NCI-H2029 treated with DMSO at 0.1 percent for 48 hours (cell line): ENCODE results near the gene SPECC1L.

Experiments
- DNase-seq: peaks from one replicate; lab custom pipeline; 2025; lab: John Stamatoyannopoulos, UW

SPECC1L gene

DNA sequence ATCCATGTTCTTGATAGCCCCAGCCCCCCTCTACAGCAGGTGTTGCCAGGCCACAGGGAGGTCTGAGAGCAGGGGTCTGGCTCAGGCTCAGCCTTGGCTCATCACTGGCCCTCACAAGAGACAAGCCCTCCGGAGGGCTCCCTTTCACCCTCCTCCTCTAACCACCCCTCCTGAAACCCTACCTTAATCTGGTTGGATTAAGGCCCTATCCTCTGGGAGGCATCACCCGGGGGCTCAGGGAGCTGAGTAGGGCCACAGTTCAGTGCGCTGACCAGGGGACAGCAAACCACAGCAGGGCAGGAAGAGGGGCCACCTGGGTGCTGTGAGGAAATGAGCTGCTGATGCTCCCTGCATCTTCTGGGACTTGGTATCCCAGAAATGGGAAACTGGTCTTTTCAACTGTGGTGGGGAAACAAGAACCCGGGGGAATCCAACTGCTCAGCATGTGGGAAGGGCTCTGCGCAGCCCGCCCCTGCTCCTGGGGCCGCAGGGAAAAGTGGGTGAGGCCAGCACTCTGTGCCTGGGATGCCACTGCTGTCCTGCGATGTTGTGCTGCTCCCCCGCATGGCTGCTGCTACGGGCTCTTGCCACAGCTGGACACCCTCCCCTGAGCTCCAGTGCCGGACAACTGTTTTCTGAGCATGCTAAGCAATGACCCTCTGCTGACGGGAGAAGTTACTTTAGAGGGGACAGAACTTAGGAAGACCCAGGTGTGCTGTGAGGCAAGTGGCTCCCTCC, 174.3 kb downstream of the SPECC1L start:
- DNase-seq = no peak

DNA sequence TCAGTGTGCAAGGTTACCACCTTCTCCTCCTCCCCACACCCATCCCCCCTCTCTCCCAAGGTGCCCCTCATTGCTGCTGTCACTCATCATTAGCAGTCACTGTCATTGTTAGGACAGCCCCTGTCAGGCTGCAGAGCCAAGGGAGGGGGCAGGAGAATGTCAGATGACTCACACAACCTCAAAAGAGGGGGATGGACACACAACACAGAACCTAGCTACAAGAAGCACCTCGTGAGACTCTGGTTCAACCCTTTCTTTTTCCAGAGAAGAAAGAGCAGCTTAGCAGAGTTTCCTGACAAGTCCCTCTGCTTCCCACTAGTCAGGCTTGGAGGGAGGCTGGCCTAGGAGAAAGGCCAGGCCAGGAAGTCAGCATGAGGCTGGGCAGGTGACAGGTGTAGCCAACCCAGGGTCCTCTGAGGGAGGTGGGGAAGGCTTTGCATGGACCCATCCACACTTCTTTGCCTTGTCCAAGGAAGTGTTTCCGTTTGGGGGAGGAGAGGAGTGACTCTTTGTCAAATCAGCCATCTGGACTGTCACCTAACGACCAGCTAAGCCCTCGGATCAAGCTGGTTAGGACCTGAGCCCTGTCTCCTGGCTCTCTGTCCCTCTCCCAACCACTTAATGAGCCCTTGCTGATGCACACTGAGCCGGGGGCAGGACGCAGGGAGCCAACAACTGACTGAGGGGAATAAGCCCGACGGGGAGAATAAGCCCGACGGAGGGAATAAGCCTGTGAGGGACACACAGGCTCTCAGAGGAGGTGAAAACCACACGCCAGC, 175.0 kb downstream of the SPECC1L start:
- no peak for DNase-seq

DNA sequence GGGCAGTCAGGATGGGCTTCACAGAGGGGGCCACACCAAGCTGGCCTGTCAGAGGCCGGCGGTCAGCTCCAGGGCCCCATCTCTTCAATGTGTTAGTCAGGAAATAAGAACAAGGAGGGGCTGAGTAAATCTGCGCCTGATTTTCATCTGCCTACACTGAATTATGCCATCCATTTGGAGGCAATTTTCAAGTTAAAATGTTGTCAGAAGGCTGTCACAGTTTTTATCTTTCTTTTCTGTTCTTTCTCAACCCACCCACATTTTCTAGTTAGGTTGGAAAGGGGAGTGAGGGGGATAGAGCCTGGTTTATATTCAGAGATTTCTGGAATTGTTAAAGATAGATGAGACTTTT, 175.6 kb downstream of the SPECC1L start:
- DNase-seq = no peak

DNA sequence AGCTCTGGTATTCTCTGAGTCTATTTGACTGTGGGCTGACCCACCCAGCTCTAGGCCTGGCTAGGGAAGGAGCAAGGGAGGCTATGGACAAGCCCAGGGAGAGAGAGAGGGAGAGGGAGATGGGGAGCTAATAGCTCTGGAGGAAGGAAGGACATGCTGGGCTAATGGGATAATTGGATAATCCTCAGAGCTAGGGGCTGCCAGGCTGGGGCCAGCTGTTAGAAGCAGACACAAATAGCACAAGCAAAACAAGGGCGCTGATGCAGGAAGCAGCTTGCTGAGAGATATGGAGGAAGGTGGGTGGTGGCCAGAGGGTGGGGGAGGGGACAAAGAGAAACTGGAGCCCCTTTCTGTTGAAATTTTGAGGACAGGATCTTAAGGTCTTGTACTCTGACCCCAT, 180.0 kb downstream of the SPECC1L start:
- DNase-seq = no peak

DNA sequence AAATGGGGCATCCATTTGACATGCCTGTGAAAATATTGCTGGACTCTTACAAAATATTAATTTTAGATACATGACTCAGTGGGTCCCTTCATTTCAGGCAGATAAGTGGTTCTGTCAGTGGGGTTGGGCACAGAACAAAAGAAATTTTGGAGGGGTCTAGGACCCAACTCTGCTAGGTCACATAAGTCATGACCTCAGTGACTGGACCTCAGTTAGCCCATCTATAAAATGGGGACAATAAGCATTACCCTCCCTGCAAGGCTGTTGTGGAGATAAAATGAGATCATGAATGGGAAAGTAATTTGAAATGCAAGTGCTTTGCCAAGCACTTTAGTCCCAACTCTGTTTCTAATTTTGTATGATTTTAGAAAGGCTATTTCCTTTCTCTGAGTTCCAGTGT, 180.5 kb downstream of the SPECC1L start:
- DNase-seq = no peak

DNA sequence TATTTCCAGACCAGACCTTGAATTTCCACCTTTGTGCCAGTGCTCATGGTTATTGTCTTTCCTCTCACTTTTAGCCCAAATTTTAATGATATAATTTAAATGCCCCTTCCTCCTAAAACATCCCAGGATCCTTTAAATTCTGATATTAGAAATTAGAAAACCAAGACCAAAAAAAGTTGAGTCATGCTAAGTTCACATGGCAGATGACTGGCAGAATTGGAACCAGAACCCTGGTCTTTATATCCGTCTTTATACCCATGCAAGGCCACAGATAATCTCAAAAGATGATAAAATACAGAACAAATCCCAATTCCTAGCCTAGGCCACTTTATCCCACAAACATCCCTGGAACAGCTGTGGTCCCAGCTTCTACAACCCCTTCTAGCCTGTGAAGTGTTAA, 183.2 kb downstream of the SPECC1L start:
- DNase-seq = no peak

DNA sequence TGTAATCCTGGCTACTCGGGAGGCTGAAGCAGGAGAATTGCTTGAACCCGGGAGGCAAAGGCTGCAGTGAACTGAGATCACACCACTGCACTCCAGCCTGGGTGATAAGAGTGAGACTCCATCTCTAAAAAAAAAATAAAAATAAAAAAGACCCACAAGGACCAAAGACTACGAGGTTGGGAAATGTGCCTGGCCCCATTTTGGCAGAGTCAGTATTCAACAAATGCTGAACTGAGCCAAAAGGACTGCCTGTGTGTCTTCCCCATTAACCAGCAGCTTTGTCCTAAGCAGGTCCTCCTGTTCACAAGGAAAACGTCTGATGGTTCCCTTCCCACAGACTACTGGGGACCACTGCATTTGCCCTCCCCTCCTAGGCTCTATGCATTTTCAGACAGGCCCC, 184.4 kb downstream of the SPECC1L start:
- no peak for DNase-seq

DNA sequence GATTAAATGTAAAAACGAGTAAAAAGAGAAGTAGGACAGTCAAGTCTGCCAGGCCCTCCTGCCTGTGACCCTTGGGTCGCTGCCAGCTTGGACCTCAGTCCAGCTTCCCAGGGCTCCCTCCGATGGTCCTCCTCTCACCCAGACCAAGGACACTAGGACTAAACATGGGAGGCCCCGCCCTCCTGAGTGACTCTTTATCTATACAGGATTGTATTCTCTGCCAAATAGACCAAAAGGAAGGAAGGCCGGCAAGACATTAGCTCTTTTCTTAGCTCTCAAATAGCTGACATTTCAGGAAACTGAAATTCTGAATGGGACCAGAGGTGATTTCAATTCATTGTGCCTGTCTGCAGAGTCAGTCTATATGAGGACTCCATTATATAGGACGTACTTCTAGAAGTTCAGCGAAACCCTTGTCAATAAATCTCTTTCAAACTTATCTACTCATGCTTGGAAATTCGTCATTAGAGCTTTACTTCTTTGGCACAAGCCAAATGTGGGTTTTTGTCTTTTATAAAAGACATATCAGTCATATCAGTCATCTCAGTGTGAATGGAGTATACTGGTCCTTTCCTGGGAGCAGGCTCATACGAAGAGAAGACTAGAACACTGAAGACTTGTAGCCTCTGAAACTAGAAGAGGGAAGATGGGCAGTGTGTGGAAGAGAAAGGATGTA, 185.3 kb downstream of the SPECC1L start:
- DNase-seq = no peak

DNA sequence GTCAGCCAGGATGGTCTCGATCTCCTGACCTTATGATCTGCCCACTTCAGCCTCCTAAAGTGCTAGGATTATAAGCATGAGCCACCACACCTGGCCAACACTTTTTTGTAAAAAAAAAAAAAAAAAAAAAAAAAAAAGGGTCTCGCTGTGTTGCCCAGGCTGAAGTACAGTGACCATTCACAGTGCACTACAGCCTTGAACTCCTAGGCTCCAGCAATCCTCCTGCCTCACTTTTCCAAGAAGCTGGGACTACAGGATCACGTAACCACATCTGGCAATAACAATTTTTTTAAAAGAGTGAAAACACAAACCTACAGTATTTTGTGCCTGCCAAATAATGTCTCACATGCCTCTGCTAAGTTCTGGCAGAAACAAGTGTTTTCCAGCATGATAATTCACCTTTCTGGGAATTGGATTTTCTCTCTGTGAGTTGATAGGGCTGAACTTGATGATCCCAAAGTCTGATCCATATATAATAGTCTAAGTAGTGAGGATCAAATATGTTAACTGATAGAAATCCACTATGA, 187.3 kb downstream of the SPECC1L start:
- DNase-seq = no peak

DNA sequence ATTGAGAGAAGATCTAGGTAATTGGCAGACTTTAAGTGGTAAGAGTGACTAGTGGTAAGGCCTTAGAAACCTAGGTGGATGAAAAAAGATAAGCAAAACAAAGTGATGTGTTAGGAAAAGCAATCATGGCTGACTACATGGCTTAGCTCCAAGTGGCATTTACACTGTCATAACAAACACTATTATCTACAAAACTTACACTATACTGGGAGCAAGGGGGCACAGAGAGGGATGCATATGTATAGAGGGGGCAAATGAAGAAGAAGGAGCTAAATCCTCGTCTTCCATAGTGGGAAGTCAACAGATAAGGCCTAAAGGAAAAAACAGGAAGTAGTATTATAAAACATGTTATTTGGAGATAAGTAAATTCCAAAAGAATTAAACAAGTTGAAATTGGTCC, 189.3 kb downstream of the SPECC1L start:
- no peak for DNase-seq

DNA sequence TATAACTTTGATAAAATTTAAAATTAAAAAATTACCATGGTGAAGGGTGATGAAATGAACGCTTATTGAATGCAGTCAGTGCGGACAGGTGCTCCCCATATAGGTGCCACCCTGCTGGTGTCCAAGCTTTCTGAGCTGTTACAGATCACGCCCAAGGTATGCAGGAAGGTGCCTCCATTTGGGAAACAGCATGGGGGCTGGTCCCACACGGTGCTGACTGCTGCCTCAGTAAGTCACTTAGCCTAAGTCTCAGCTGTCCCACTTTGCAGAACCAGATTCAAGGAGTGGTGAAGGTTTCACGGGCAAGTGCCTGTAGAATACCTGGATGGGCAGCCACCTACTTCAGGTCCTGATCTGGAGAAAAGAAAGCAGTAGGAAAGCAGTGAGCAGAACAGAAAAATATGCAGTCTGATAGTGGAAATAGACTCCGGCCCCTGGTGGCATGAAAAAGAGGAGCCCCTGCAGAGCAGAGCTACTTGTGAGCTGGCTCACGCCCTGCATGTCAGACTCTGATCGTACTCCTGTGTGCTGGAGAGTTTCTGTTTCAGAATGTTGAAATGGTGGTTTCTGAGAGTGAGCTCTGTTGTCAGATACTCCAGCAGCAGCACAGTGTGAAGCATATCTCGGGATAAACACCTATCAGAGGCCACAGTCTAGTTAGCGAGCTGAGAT, 189.9 kb downstream of the SPECC1L start:
- DNase-seq = no peak

DNA sequence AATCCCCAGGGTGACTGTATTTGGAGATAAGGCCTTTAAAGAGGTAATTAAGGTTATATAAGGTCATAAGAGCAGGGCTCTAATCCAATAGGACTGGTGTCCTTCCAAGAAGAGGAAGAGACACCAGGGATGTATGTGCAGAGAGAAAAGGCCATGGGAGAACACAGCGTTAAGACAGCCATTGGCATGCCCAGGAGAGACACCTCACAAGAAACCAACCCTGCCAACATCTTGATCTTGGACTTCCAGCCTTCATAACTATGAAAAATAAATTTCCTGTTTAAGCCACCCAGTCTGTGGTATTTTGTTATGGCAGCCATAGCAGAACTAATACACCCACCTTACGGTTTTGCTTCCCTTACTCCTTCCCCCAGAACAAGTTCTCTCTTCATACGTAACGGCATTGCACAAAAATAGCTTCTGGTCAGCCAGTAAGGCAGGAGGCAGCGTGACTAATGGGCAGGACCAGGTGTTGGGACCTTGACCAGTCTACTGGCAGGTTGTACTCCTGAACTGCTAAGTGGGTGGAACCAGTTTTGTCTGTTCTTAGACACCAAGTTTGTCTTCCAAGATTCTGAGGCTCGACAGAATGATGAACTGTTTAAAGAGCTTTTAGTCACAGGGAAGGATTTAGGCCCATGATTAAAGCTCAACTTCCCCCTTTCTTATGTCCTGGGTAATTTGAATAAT, 192.6 kb downstream of the SPECC1L start:
- DNase-seq = no peak

DNA sequence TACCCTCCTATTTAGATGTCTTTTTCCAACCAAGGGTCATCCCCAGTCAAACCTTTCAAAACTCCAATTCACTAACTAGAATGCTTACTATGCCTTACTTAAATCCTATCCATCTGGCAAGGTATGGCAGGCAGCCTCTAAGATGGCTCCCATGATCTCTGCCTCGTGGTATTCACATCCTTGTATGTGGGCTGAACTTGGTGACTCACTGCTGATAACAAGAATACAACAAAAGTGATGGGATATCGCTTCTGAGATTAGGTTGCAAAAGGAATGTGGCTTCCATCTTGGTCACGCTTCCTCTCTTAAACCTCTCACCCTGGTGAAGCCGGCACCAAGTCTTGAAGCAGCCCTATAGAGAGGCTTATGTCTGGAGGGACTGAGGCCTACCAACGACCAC, 194.9 kb downstream of the SPECC1L start:
- DNase-seq = no peak

DNA sequence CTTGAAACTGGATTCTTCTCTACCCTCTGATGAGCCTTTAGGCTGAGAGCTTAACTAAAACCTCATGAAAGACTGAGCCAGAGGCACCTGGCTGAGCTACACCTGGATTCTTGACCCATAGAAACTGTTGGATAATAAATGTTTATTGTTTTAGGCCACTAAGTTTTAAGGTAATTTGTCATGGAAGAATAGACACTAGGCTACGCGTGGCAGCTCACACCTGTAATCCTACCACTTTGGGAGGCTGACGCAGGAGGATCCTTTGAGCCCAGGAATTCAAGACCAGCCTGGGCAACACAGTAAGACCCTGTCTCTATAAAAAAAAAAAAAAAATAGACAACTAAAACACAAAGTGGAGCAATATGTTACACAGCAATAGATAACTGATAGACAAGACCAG, 195.3 kb downstream of the SPECC1L start:
- no peak for DNase-seq

DNA sequence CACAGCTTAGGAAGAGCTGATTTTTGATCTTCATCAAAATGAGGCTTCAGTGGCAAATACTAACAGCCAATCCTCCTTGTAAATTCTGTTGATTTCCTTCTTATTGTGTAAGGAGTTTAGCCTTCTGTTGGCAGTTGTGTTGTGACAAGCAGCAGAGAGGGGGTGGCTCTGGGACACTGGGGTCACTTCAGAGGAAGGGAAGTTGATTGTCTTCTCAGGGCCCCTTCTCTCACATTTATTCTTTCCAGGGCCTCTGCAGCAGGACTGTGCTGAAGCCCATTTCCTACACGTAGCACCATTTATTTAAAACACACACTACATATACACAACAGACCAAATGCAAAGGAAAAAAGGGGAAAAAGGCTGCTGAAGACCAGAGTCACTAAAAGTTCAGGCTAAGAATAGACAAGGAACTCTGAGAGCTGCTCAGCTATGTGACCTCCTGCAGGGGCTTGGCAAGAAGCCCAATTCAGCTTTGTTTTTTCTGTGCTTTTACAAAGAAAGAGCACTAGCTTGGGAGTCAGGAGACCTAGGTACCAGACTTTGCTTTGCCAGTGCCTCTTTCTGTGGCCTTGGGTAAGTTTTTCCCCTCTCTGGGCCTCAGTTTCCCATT, 196.2 kb downstream of the SPECC1L start:
- no peak for DNase-seq

DNA sequence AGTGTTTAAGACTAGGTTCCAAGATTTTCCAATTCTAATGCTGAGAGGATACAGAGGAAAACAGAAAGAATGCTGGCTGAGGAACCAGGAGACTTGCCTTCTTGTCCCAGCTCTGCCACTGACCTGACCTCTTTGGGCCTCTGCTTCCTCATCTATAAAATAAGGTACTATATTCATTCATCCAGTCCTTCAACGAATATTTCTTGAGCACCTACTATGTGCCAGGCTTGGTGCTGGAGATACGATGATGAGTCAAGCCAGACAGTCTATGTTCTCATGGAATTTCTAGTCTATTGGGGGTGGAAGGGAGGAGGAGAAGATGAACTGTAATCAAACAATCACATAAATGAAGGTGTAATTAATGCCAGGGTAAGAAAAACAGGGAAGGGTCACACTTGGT, 196.7 kb downstream of the SPECC1L start:
- no peak for DNase-seq
